K562 (cell line): ENCODE data around the gene TSPYL6. TPM values are rescaled to one million over a fixed set of nuclear protein-coding genes. Genes with fewer than 3 reads are reported as not detected.

Experiments
- GABPA ChIP-seq: fragments of 200-800 bp; sonication (Bioruptor generic); conservative IDR thresholded peaks from 2 replicates; pipeline ENCODE4 v1.6.1; 2016; ENCODE audit warnings: low read depth, missing genetic modification characterization, missing compliant biosample characterization
- HDAC1 ChIP-seq, 2 experiments: fragments of 450-650 bp; IDR thresholded peaks; 2 replicates each; pipeline ENCODE4 v1.6.1; 2016 to 2017; ENCODE audit warnings: inconsistent platforms in 1 of 2, mild to moderate bottlenecking in 1 of 2, moderate library complexity in 1 of 2
- MYBL2 ChIP-seq, 2 experiments: fragments of 450-650 bp in 1 of 2; sonication (generic) in 1 of 2; formaldehyde crosslinking in 1 of 2; IDR thresholded peaks; 2 replicates each; pipeline versions ENCODE4 v1.6.1 to v1.8.1; 2017 to 2022; ENCODE audit warnings: borderline replicate concordance in 1 of 2, inconsistent platforms in 1 of 2, low read depth in 1 of 2, mild to moderate bottlenecking in 1 of 2, missing genetic modification reagents in 1 of 2, moderate library complexity in 1 of 2
- NBN ChIP-seq: fragments of 450-650 bp; IDR thresholded peaks from 2 replicates; pipeline ENCODE4 v1.6.1; 2016; ENCODE audit warnings: low read depth, mild to moderate bottlenecking
- SAP30 ChIP-seq: fragments of 200-600 bp; sonication (generic); IDR thresholded peaks from 2 replicates; pipeline ENCODE4 v1.6.1; 2012; ENCODE audit warnings: borderline replicate concordance, low read depth, mild to moderate bottlenecking, moderate library complexity, low read length, control low read depth, inconsistent platforms; ENCODE audit not compliant: insufficient read depth, poor library complexity, severe bottlenecking
- SMARCA5 ChIP-seq: fragments of 450-650 bp; IDR thresholded peaks from 2 replicates; pipeline ENCODE4 v1.6.1; 2016
- TEAD4 ChIP-seq, 2 experiments: sonication (generic) in 1 of 2; formaldehyde crosslinking in 1 of 2; IDR thresholded peaks; 2 replicates each; pipeline versions ENCODE4 v1.6.1 to v1.8.0; 2012 to 2022; ENCODE audit warnings: borderline replicate concordance in 1 of 2, inconsistent platforms in 1 of 2, low read length in 1 of 2, mild to moderate bottlenecking in 1 of 2, missing genetic modification reagents in 1 of 2
- TOE1 ChIP-seq, 2 experiments: fragments of 450-650 bp in 1 of 2; sonication (generic) in 1 of 2; formaldehyde crosslinking in 1 of 2; IDR thresholded peaks; 2 replicates each; pipeline versions ENCODE4 v1.7.1 to v1.8.0; 2016 to 2022; ENCODE audit warnings: borderline replicate concordance in 2 of 2, mild to moderate bottlenecking in 2 of 2, antibody characterized with exemption in 1 of 2, inconsistent platforms in 1 of 2, low read depth in 1 of 2, missing genetic modification reagents in 1 of 2, moderate library complexity in 1 of 2
- U2AF2 ChIP-seq: fragments of 200-400 bp; formaldehyde crosslinking; optimal IDR thresholded peaks from 2 replicates; pipeline ENCODE3; 2017; ENCODE audit warnings: low read depth, mild to moderate bottlenecking, low read length
- ZBTB1 ChIP-seq: sonication (generic); formaldehyde crosslinking; IDR thresholded peaks from 2 replicates; pipeline ENCODE4 v1.8.1; 2023; ENCODE audit warnings: missing genetic modification reagents, low read depth, mild to moderate bottlenecking, borderline replicate concordance
- ZNF134 ChIP-seq: fragments of 250-450 bp; sonication (Bioruptor Pico); conservative IDR thresholded peaks from 2 replicates; pipeline ENCODE4 v1.4.0; 2020
- polyA plus RNA-seq, 8 experiments: library from polyadenylated mRNA; depleted of rRNA in 4 of 8; stranded (reverse) in 5 of 8; unstranded in 3 of 8; fragments of >200 nt; fragmentation: Nextera tagmentation in 2 of 8; fragmentation: Illumina TruSeq in 1 of 8; extraction: Ambion mirVana in 2 of 8; extraction: Trizol in 1 of 8; gene quantifications; 2 replicates each; pipeline versions ENCODE4 v1.2.1 to v1.2.3, GENCODE V29; 2011 to 2014; ENCODE audit warnings: inconsistent platforms in 1 of 8, missing spikeins in 1 of 8
- total RNA-seq, 7 experiments: library from RNA; depleted of rRNA in 6 of 7; stranded (reverse); fragments of >200 nt in 6 of 7; fragmentation: Illumina TruSeq in 2 of 7; extraction: Trizol in 2 of 7; gene quantifications; 2 replicates each; pipeline versions ENCODE4 v1.2.1 to v1.2.3, GENCODE V29; 2011 to 2021; ENCODE audit warnings: low replicate concordance in 1 of 7
- TF ChIP-seq, protein P1 (sequence below): fragments of 200-800 bp; sonication (Bioruptor generic); IDR thresholded peaks from 2 replicates; pipeline ENCODE4 v1.6.1; 2017; ENCODE audit warnings: missing genetic modification characterization, missing compliant biosample characterization
- TF ChIP-seq, protein P2 (sequence below): sonication (generic); formaldehyde crosslinking; IDR thresholded peaks from 2 replicates; pipeline ENCODE4 v1.8.0; 2022; ENCODE audit warnings: mild to moderate bottlenecking, low read depth, missing genetic modification reagents

TSPYL6 gene
- total and polyA plus RNA-seq, 9 of the 15 experiments (the other 6 are each of a cell fraction or from before 2014, with no cell fraction given) = 1.5 to 10.1 (median 7.6) TPM

DNA sequence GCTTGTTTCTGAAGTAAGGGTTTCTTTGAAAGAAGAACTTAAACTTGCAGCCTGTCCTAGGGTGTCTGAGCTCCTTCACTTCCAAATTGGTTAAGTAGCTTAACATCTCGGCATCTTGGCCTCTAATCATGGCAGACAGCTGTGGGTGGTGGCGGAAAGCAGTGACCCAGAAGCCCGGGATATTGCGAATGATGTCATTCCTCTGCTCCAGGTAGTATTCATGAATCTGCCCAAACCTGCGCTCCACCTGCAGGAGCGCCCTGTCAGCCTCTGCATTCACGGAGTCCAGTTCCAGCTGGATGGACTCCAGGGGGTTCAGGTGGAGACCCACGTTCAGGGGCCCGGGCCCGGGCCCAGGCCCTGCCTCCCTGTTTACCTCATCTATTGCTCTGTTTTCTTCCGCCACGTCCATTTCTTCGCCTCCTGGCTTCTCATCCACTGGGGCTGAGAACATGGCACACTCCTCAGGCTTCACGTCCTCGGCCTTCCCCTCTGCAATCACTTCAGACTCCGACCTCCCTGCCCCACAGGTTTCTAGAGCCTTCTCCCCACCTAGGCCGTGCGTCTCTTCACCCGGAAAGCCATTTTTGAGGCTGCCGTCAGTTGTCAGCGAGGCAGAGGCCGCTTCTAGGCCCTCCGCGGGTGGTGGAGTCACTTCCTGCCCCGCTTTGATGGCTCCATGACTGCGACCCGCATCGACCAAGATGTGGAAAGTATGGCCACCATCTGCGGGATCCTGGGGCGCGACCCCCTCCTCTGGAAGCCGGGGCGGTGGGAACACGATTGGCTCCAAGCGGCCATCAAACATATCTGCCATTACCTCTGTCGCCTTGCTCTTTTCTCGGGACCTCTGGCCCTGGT, 569 bp downstream of the TSPYL6 start (continued):
- TF ChIP-seq SAP30 (no peak), MYBL2 (IDR thresholded peaks at IDR 0.05; ENCODE audit: low read depth) (no peak), MYBL2 (CRISPR knock-in tag; IDR thresholded peaks at IDR 0.05; ENCODE audit: borderline replicate concordance) (no peak), TOE1 (IDR thresholded peaks at IDR 0.05; ENCODE audit: borderline replicate concordance) (no peak), TOE1 (CRISPR knock-in tag; IDR thresholded peaks at IDR 0.05; ENCODE audit: borderline replicate concordance, low read depth) (no peak), SMARCA5 (no peak), GABPA (tag) (no peak), HDAC1 (IDR thresholded peaks at IDR 0.05) (no peak), ZNF134 (no peak), NBN (no peak), TEAD4 (IDR thresholded peaks at IDR 0.05; ENCODE audit: low read length) (no peak), TEAD4 (CRISPR knock-in tag; IDR thresholded peaks at IDR 0.05; ENCODE audit: borderline replicate concordance) (no peak), U2AF2 (no peak), ZBTB1 (CRISPR knock-in tag) (no peak)
- TF ChIP-seq, protein P1, sequence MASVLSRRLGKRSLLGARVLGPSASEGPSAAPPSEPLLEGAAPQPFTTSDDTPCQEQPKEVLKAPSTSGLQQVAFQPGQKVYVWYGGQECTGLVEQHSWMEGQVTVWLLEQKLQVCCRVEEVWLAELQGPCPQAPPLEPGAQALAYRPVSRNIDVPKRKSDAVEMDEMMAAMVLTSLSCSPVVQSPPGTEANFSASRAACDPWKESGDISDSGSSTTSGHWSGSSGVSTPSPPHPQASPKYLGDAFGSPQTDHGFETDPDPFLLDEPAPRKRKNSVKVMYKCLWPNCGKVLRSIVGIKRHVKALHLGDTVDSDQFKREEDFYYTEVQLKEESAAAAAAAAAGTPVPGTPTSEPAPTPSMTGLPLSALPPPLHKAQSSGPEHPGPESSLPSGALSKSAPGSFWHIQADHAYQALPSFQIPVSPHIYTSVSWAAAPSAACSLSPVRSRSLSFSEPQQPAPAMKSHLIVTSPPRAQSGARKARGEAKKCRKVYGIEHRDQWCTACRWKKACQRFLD (CRISPR knock-in tag) = no peak
- TF ChIP-seq, protein P2, sequence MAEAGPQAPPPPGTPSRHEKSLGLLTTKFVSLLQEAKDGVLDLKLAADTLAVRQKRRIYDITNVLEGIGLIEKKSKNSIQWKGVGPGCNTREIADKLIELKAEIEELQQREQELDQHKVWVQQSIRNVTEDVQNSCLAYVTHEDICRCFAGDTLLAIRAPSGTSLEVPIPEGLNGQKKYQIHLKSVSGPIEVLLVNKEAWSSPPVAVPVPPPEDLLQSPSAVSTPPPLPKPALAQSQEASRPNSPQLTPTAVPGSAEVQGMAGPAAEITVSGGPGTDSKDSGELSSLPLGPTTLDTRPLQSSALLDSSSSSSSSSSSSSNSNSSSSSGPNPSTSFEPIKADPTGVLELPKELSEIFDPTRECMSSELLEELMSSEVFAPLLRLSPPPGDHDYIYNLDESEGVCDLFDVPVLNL = no peak
